Naive thymus-derived CD4-positive, alpha-beta T cell (primary cell): ENCODE results near the gene INSIG2. TPM values are rescaled to one million over a fixed set of nuclear protein-coding genes. Genes with fewer than 3 reads are reported as not detected.
A peak's percentile ranks its signal among the peaks of the same experiment; 100 is the strongest.

Experiments
- ATAC-seq: fragments of 150-1000 bp; cut with Tn5 transposase; 2 replicates; pipeline ENCODE4 v1.10.0; 2021; ENCODE audit warnings: mild to moderate bottlenecking, moderate library complexity
- CTCF ChIA-PET: fragments of 350-600 bp; sonication (Branson Sonifier 250); formaldehyde crosslinking; loops from one replicate; lab custom pipeline; 2021; ENCODE audit warnings: antibody characterized with exemption; lab: Charles Lee
- POLR2A ChIA-PET: fragments of 350-600 bp; sonication (Branson Sonifier 250); formaldehyde crosslinking; loops from one replicate; lab custom pipeline; 2021; ENCODE audit warnings: antibody characterized with exemption, inconsistent platforms; lab: Charles Lee
- DNase-seq, 9 donors: peaks; one replicate each; pipeline versions ENCODE4 v3.0.0 to v3.0.0-alpha.2; 2020 to 2022; ENCODE audit warnings: mixed read lengths in 1 of 9
- H3K27ac ChIP-seq: one replicate; pipeline ENCODE4 v1.7.0; 2013; ENCODE audit warnings: mild to moderate bottlenecking, low read depth, low read length, moderate library complexity
- H3K27me3 ChIP-seq, 2 donors: one replicate each; pipeline ENCODE4 v1.7.0; 2013; ENCODE audit warnings: low read length in 2 of 2, mild to moderate bottlenecking in 2 of 2, moderate library complexity in 2 of 2; ENCODE audit not compliant: control insufficient read depth in 2 of 2, insufficient read depth in 2 of 2
- H3K36me3 ChIP-seq, 3 experiments: 1 replicate in 2 of 3; 2 replicates in 1 of 3; pipeline ENCODE4 v1.7.0; 2013; ENCODE audit warnings: low read length in 3 of 3, mild to moderate bottlenecking in 3 of 3, moderate library complexity in 1 of 3; ENCODE audit not compliant: insufficient read depth in 3 of 3, control insufficient read depth in 2 of 3
- H3K4me1 ChIP-seq, 2 donors: one replicate each; pipeline ENCODE4 v1.7.0; 2013; ENCODE audit warnings: low read length in 2 of 2, mild to moderate bottlenecking in 2 of 2, moderate library complexity in 1 of 2; ENCODE audit not compliant: control insufficient read depth in 2 of 2, insufficient read depth in 2 of 2
- H3K4me3 ChIP-seq: 2 replicates; pipeline ENCODE4 v1.7.0; 2013; ENCODE audit warnings: mild to moderate bottlenecking, low read length
- H3K9me3 ChIP-seq, 3 experiments: 1 replicate in 2 of 3; 2 replicates in 1 of 3; pipeline ENCODE4 v1.7.0; 2013; ENCODE audit warnings: low read length in 3 of 3; ENCODE audit not compliant: control insufficient read depth in 2 of 3
- H3K27ac Mint-ChIP-seq, 9 donors: one replicate each; pipeline ENCODE4 v1.8.0; 2020 to 2022; ENCODE audit warnings: mixed read lengths in 9 of 9, mild to moderate bottlenecking in 8 of 9, moderate library complexity in 5 of 9, inconsistent platforms in 2 of 9
- H3K27me3 Mint-ChIP-seq, 5 donors: one replicate each; pipeline ENCODE4 v1.8.0; 2021 to 2022; ENCODE audit warnings: mixed read lengths in 5 of 5, mild to moderate bottlenecking in 1 of 5
- H3K36me3 Mint-ChIP-seq, 5 donors: one replicate each; pipeline ENCODE4 v1.8.0; 2020 to 2022; ENCODE audit warnings: mixed read lengths in 5 of 5, mild to moderate bottlenecking in 3 of 5, inconsistent platforms in 1 of 5
- H3K4me1 Mint-ChIP-seq, 7 donors: one replicate each; pipeline ENCODE4 v1.8.0; 2020 to 2022; ENCODE audit warnings: mixed read lengths in 7 of 7, mild to moderate bottlenecking in 3 of 7, inconsistent platforms in 1 of 7
- H3K4me3 Mint-ChIP-seq, 10 donors: one replicate each; pipeline ENCODE4 v1.8.0; 2020 to 2022; ENCODE audit warnings: mild to moderate bottlenecking in 10 of 10, mixed read lengths in 10 of 10, moderate library complexity in 6 of 10, inconsistent platforms in 2 of 10
- H3K9me3 Mint-ChIP-seq, 11 donors: one replicate each; pipeline ENCODE4 v1.8.0; 2020 to 2022; ENCODE audit warnings: mixed read lengths in 11 of 11, mild to moderate bottlenecking in 4 of 11, inconsistent platforms in 1 of 11, moderate library complexity in 1 of 11
- intact Hi-C, 2 donors: fragments of 100-400 bp; cut with micrococcal nuclease; formaldehyde crosslinking; loops; one replicate each; pipeline ENCODE4 v1.15.1; 2023
- polyA plus RNA-seq, 2 donors: library from polyadenylated mRNA; unstranded; fragments of 300-500 nt; fragmentation: Illumina TruSeq; gene quantifications; one replicate each; pipeline ENCODE4 v1.2.3, GENCODE V29; 2021
- total RNA-seq, 6 experiments: library from RNA in 5 of 6; stranded (reverse) in 5 of 6; gene quantifications; 1 replicate in 5 of 6; 2 replicates in 1 of 6; pipeline ENCODE4 v1.2.3 and lab custom pipeline; 2021 to 2026

INSIG2 gene
- 10 to 100 TPM in 4 of 5 experiments, 1 to 10 TPM in 1; 8.5 to 31.5 (median 20.3) TPM for total RNA-seq
- 10 to 100 TPM; 23.1 to 25.4 TPM for polyA plus RNA-seq
- 5.4 reads per million, percentile 25 among the genes with 10 or more reads in this experiment for total RNA-seq (lab: John Stamatoyannopoulos, UW)

DNA sequence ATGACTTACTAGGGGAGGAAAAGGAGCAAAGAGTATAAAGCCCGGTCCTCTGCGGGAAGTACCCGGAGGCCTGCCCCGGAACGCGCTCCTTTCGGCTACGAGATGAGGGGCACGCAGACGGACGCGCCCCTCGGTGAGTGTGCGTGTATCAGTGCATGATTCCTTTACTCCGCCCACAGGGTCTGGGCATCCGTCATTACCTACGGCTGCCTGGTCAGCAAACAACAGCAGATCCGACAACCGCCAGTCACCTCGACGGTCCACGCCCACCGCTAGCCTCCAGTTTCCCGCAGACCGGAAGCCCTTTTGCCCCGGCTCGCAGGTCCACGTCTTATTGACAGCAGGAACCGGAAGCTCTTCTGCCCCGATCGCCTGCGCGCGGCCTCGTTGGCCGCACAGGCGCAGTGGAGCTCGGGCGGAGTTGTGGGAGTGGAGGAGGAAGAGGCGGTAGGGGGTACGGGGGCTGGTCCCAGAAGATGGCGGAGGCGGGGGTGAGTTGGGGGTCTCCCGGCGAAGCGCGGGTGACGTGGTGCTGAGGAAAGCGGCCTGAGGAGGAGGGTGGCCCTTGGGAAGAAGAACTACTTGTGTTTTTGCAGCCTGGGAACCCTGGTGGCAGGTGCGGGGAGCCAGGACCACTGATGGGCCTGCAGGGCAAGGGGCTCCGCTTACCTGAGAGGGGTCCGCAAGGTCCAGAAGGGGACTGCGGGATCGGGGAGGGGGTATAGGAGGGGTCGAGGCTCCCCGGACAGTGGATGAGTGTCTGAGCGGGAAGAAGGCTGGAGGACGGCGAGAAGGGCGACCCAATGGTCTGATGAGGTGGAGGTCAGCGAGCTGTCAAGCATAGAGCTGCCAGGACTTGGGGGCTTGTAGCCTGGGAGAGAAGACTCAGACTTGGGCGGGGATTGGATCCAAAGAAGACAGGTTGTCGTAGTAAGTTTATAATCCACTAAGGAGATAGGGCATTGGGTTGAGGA, at the start of gene INSIG2:
Gene INSIG2 (plus strand): TSS at position 421 of the 974 bp plus-strand sequence. CDS start 8,086 bp downstream, outside the sequence.
- peak; percentile 93 for ATAC-seq
- Histone ChIP-seq H3K4me3 (peak within 1 kb of the TSS; percentile 92), H3K4me1 (peaks cover 0 to 7% of the 10 kb centered on the region in 2 donors), H3K36me3 (peaks cover 0 to 7% (median 0%) of the 10 kb centered on the region in 3 experiments), H3K9me3 (no peaks in the 10 kb centered on the region), H3K27ac (peak within 1 kb of the TSS; percentile 87), H3K27me3 (no peaks in the 10 kb centered on the region)
- ChIA-PET CTCF (interaction anchor here (2.5 kb wide), 1 partner anchor 274 kb away, joined by 7 read pairs; the partner anchor contains the start of gene DDX18), POLR2A (interaction anchor here (0.9 to 2.1 kb wide), 5 partner anchors 16 to 274 kb away, joined by 3 to 11 read pairs (median 7); partner anchors contain the start of genes CCDC93 and DDX18)
- H3K4me3 Mint-ChIP-seq, result peak within 1 kb of the TSS; percentile 63 to 96 (median 92)
- H3K9me3 Mint-ChIP-seq, result no peaks in the 10 kb centered on the region
- peak within 1 kb of the TSS; percentile 70 to 97 (median 91) for H3K27ac Mint-ChIP-seq
- H3K36me3 Mint-ChIP-seq, result peaks cover 0 to 3% (median 0%) of the 10 kb centered on the region in 5 donors
- intact Hi-C loops, result loop anchor here (1.0 to 5.0 kb wide), 7 partner anchors 74 to 1670 kb away; partner anchors contain the start of genes CCDC93 (in 2 of the 2), DDX18 (in 2 of the 2), PTPN4 (in 2 of the 2) and C2orf76 (in 1 of the 2)
- peaks cover 6 to 37% (median 24%) of the 10 kb centered on the region in 7 donors for H3K4me1 Mint-ChIP-seq
- H3K27me3 Mint-ChIP-seq, result peaks cover 0 to 12% (median 0%) of the 10 kb centered on the region in 5 donors
- DNase-seq, result peak; percentile 77 to 92 (median 81)

DNA sequence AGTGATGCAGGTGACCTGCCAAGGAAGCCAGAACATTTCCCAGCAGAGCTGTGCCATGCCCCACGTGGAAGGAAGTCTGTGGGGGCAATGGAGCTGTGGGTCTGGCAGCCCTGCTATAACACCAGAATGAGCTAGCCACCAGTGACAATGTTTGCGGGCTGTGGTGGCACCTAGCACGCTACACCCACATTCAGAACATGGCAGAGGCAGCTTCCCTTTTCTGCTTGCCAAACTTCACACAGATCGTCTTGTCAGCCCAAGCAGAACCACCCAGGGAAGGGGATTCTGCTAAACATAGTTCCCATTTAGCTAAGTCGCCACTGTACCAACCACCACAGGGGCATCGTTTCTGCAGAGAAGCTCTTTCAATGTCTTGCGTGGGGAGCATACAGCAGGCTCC, 47.4 kb upstream of the INSIG2 start:
- intact Hi-C loops, result loop anchor here in 1 of 2 donors (10.0 kb wide), 1 partner anchor 494 kb away; no protein-coding TSS in a partner anchor
- Histone ChIP-seq H3K27me3 (peaks cover 0 to 4% of the 10 kb centered on the region in 2 donors), H3K4me1 (no peaks in the 10 kb centered on the region), H3K4me3 (no peak overlapping the region), H3K27ac (no peak overlapping the region), H3K36me3 (no peaks in the 10 kb centered on the region), H3K9me3 (no peaks in the 10 kb centered on the region)
- peaks cover 50 to 64% (median 61%) of the 10 kb centered on the region in 5 donors for H3K27me3 Mint-ChIP-seq
- DNase-seq (no peak), ATAC-seq (peak; percentile 47)
- POLR2A ChIA-PET, result no interaction called here
- H3K27ac Mint-ChIP-seq, result no peak overlapping the region
- no peaks in the 10 kb centered on the region for H3K4me1 Mint-ChIP-seq
- no peak overlapping the region for H3K4me3 Mint-ChIP-seq
- H3K9me3 Mint-ChIP-seq, result peaks cover 3 to 14% (median 7%) of the 10 kb centered on the region in 11 donors
- peaks cover 0 to 4% (median 0%) of the 10 kb centered on the region in 5 donors for H3K36me3 Mint-ChIP-seq
- CTCF ChIA-PET, result interaction anchor here (1.4 kb wide), 1 partner anchor 8 kb away, joined by 8 read pairs; no protein-coding TSS in a partner anchor

DNA sequence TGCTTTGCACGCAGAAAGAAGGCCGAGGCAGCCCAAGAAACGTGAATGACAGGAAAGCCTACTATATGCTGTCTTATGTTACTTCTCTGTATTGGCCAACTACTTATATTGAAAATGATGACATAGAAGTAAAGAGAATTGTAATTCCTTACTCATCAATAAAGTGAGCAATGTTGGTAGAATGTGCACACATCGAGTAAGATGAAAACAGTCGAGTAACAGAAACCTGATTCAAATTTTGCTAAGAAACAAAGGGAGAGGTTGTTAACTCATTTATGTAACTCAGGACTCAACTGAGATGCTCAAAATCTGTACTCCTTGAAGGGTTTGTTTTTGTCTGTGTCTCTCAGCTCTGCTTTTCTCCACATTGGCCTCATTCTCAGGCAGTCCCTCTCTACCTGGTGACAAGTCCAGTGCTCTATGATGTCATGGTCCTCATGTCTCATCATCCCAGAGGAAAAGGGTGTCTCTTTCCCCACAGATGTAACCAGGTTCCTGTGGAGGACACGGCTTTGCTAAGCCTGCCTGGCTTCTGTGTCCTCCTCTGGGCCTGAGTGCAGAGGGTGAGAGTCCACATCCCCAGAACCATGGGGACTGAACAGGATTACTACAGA, 44.1 kb upstream of the INSIG2 start:
- no peaks in the 10 kb centered on the region for H3K9me3 ChIP-seq
- Mint-ChIP-seq H3K4me3 (no peak overlapping the region), H3K36me3 (no peaks in the 10 kb centered on the region), H3K9me3 (peaks cover 0 to 1% (median 0%) of the 10 kb centered on the region in 11 donors), H3K27me3 (peaks cover 50 to 61% (median 56%) of the 10 kb centered on the region in 5 donors), H3K4me1 (peaks cover 0 to 4% (median 0%) of the 10 kb centered on the region in 7 donors), H3K27ac (no peak overlapping the region)
- H3K36me3 ChIP-seq, result no peaks in the 10 kb centered on the region
- POLR2A ChIA-PET, result no interaction called here
- ATAC-seq, result no peak
- H3K27ac ChIP-seq, result no peak overlapping the region
- CTCF ChIA-PET, result interaction anchor here (1.1 kb wide), 1 partner anchor 10 kb away, joined by 3 read pairs; no protein-coding TSS in a partner anchor
- DNase-seq, result no peak
- peaks cover 0 to 4% of the 10 kb centered on the region in 2 donors for H3K27me3 ChIP-seq
- no peaks in the 10 kb centered on the region for H3K4me1 ChIP-seq
- H3K4me3 ChIP-seq, result no peak overlapping the region
- intact Hi-C loops, result loop anchor here in 1 of 2 donors (10.0 kb wide), 1 partner anchor 491 kb away; no protein-coding TSS in a partner anchor

DNA sequence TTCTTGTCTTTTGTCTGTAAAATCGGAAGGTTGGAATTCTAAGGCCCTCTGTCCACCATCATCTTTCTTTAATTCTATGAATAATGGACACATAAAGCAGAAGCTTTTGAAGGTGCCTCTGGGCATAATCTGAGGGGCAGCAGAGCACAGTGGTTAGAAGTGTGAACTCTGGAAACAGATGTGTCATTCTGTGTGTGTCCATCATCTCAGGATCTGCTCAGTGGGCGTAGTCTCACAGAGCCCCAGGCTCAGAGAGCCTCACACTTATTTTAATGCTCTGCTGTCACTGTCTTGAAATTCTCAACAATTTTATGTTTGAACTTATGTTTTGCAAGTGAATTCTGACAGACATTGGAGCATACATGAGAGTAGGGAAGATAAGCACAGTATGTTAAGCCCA, 43.4 kb upstream of the INSIG2 start:
- DNase-seq (no peak), ATAC-seq (no peak)
- Mint-ChIP-seq H3K27ac (no peak overlapping the region), H3K27me3 (peaks cover 50 to 60% (median 58%) of the 10 kb centered on the region in 5 donors), H3K36me3 (no peaks in the 10 kb centered on the region), H3K4me3 (no peak overlapping the region), H3K9me3 (peaks cover 0 to 1% (median 0%) of the 10 kb centered on the region in 11 donors), H3K4me1 (peaks cover 0 to 4% (median 0%) of the 10 kb centered on the region in 7 donors)
- Histone ChIP-seq H3K27me3 (peaks cover 0 to 4% of the 10 kb centered on the region in 2 donors), H3K9me3 (no peaks in the 10 kb centered on the region), H3K36me3 (no peaks in the 10 kb centered on the region), H3K4me1 (no peaks in the 10 kb centered on the region), H3K4me3 (no peak overlapping the region), H3K27ac (no peak overlapping the region)
- intact Hi-C loops, result loop anchor here (5.0 to 10.0 kb wide), 6 partner anchors 102 to 1432 kb away; no protein-coding TSS in a partner anchor
- POLR2A ChIA-PET, result no interaction called here
- CTCF ChIA-PET, result interaction anchor here (1.1 kb wide), 1 partner anchor 11 kb away, joined by 3 read pairs; no protein-coding TSS in a partner anchor

DNA sequence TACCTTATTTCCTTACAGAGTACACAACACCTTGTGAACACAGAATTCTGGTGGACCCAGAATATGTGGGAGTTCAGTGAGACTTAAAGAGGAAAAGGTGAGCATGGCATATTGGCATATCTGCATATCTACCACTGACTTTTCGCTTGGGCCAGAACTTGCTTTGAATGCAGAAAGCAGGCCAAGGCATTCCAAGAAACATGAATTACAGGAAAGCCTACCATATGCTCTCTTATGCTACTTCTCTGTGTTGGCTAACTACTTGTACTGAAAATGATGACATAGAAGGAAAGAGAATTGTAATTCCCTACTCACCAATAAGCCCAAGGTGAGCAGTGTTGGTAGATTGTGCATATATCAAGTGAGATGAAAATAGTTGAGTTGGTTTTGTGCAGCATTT, 43.0 kb upstream of the INSIG2 start:
- no peaks in the 10 kb centered on the region for H3K36me3 ChIP-seq
- Mint-ChIP-seq H3K27ac (no peak overlapping the region), H3K4me1 (peaks cover 0 to 4% (median 0%) of the 10 kb centered on the region in 7 donors), H3K27me3 (peaks cover 51 to 63% (median 62%) of the 10 kb centered on the region in 5 donors), H3K9me3 (peaks cover 0 to 1% (median 0%) of the 10 kb centered on the region in 11 donors), H3K36me3 (no peaks in the 10 kb centered on the region), H3K4me3 (no peak overlapping the region)
- DNase-seq (no peak), ATAC-seq (no peak)
- H3K4me3 ChIP-seq, result no peak overlapping the region
- CTCF ChIA-PET, result interaction anchor here (1.1 to 1.2 kb wide), 2 partner anchors 11 to 125 kb away, joined by 3 read pairs; no protein-coding TSS in a partner anchor
- H3K9me3 ChIP-seq, result no peaks in the 10 kb centered on the region
- H3K27me3 ChIP-seq, result peaks cover 0 to 4% of the 10 kb centered on the region in 2 donors
- POLR2A ChIA-PET, result no interaction called here
- H3K27ac ChIP-seq, result no peak overlapping the region
- intact Hi-C loops, result loop anchor here (5.0 to 10.0 kb wide), 6 partner anchors 102 to 1432 kb away; no protein-coding TSS in a partner anchor
- H3K4me1 ChIP-seq, result no peaks in the 10 kb centered on the region
